K562 (cell line): ENCODE measurements around the gene EIF4E3. TPM values are rescaled to one million over a fixed set of nuclear protein-coding genes. Genes with fewer than 3 reads are reported as not detected.

ENCODE experiments used
- ATAC-seq: fragments of 200-7000 bp; cut with Tn5 transposase; 3 replicates; pipeline ENCODE4 v1.9.1; 2020; ENCODE audit warnings: moderate library complexity
- BruUV-seq: library from RNA; stranded (reverse); fragments of 400-500 nt; replicated peaks from 2 replicates; lab custom pipeline; 2021; lab: Mats Ljungman, UMichigan
- CTCF ChIA-PET: fragments of 300-600 bp; formaldehyde crosslinking; extraction: SDS; loops from one replicate; lab custom pipeline; 2021; ENCODE audit warnings: low intra/inter-chr PET ratio; lab: Yijun Ruan, JAX
- POLR2A ChIA-PET: fragments of 300-600, 350-650 bp; sonication (Branson Sonifier 250); formaldehyde crosslinking; extraction: SDS; loops from one replicate; lab custom pipeline; 2021; ENCODE audit warnings: antibody characterized with exemption, inconsistent platforms; lab: Yijun Ruan, JAX
- DNase-seq, 4 experiments: peaks; one replicate each; pipeline versions ENCODE4 v3.0.0 to v3.0.0-alpha.2; 2011 to 2018; ENCODE audit warnings: low spot score in 3 of 4, mixed read lengths in 3 of 4; ENCODE audit errors: extremely low read depth in 1 of 4
- FAIRE-seq: peaks from 2 replicates; lab custom pipeline; 2011; peaks lifted over from hg19 to GRCh38; lab: Jason Lieb, UNC
- H2AFZ ChIP-seq: 2 replicates; pipeline ENCODE4 v1.6.0; 2011; ENCODE audit warnings: low read depth, low read length, control low read depth, inconsistent platforms
- H3K27ac ChIP-seq: fragments of 200-600 bp; 3 replicates; pipeline ENCODE4 v1.8.0; 2011; ENCODE audit warnings: low read depth, mild to moderate bottlenecking, control low read depth, inconsistent platforms, low read length, moderate library complexity, mixed read lengths; ENCODE audit errors: extremely low read depth
- H3K27me3 ChIP-seq, 2 experiments: fragments of 300-600 bp in 1 of 2; 2 replicates in 1 of 2; 3 replicates in 1 of 2; pipeline versions ENCODE4 v1.6.0 to v1.8.0; 2011; ENCODE audit warnings: inconsistent platforms in 2 of 2, low read length in 2 of 2, mild to moderate bottlenecking in 1 of 2, mixed read lengths in 1 of 2, moderate library complexity in 1 of 2; ENCODE audit not compliant: control insufficient read depth in 2 of 2, insufficient read depth in 2 of 2
- H3K36me3 ChIP-seq: fragments of 300-600 bp; 3 replicates; pipeline ENCODE4 v1.8.0; 2011; ENCODE audit warnings: mild to moderate bottlenecking, low read length, inconsistent platforms; ENCODE audit not compliant: control insufficient read depth, insufficient read depth
- H3K4me1 ChIP-seq, 2 experiments: fragments of 200-600 bp in 1 of 2; replicated peaks in 1 of 2; 2 replicates in 1 of 2; 3 replicates in 1 of 2; pipeline versions ENCODE4 v1.5.1 to v1.8.0; 2011; ENCODE audit warnings: inconsistent platforms in 2 of 2, low read length in 2 of 2, mild to moderate bottlenecking in 1 of 2, mixed read lengths in 1 of 2, moderate library complexity in 1 of 2; ENCODE audit not compliant: control insufficient read depth in 2 of 2, insufficient read depth in 2 of 2
- H3K4me2 ChIP-seq: 2 replicates; pipeline ENCODE4 v1.6.1; 2011; ENCODE audit warnings: low read length, control low read depth, inconsistent platforms, mixed read lengths; ENCODE audit not compliant: insufficient read depth
- H3K4me3 ChIP-seq: fragments of 200-600 bp; sonication (generic), shearing (Covaris generic); 2 replicates; pipeline ENCODE4 v1.5.1; 2016; ENCODE audit warnings: control low read depth, inconsistent platforms
- H3K79me2 ChIP-seq: fragments of 200-600 bp; 3 replicates; pipeline ENCODE4 v1.8.0; 2011; ENCODE audit warnings: low read length, inconsistent platforms; ENCODE audit not compliant: control insufficient read depth, insufficient read depth
- H3K9ac ChIP-seq, 2 experiments: 2 replicates each; pipeline versions ENCODE4 v1.6.0 to v1.6.1; 2011; ENCODE audit warnings: low read depth in 2 of 2, low read length in 2 of 2, control low read depth in 1 of 2, inconsistent platforms in 1 of 2, mild to moderate bottlenecking in 1 of 2, mixed read lengths in 1 of 2; ENCODE audit not compliant: insufficient read depth in 1 of 2
- H3K9me1 ChIP-seq: one replicate; pipeline ENCODE4 v1.6.0; 2011; ENCODE audit warnings: inconsistent platforms, mild to moderate bottlenecking, low read length, moderate library complexity; ENCODE audit not compliant: control insufficient read depth, insufficient read depth
- H3K9me3 ChIP-seq: replicated peaks from 2 replicates; pipeline ENCODE4 v1.5.1; 2011; ENCODE audit warnings: low read depth, low read length, inconsistent platforms; ENCODE audit not compliant: control insufficient read depth, insufficient read depth
- H4K20me1 ChIP-seq: replicated peaks from 2 replicates; pipeline ENCODE4 v1.6.1; 2011; ENCODE audit warnings: low read length, inconsistent platforms, mixed read lengths; ENCODE audit not compliant: control insufficient read depth, insufficient read depth
- CAMTA2 ChIP-seq: fragments of 250-450 bp; sonication (Bioruptor Pico); conservative IDR thresholded peaks from 2 replicates; pipeline ENCODE4 v1.5.1; 2022
- FOXP1 ChIP-seq: sonication (generic); formaldehyde crosslinking; IDR thresholded peaks from 2 replicates; pipeline ENCODE4 v1.8.0; 2022; ENCODE audit warnings: mild to moderate bottlenecking, missing genetic modification reagents
- KDM2B ChIP-seq: fragments of 250-450 bp; sonication (Bioruptor Pico); IDR thresholded peaks from 2 replicates; pipeline ENCODE4 v1.8.0; 2021; ENCODE audit warnings: mild to moderate bottlenecking, moderate library complexity
- KDM5B ChIP-seq: fragments of 200-600 bp; sonication (generic); IDR thresholded peaks from 2 replicates; pipeline ENCODE4 v1.6.1; 2012; ENCODE audit warnings: low read depth, mild to moderate bottlenecking, moderate library complexity, low read length, control low read depth, inconsistent platforms; ENCODE audit not compliant: insufficient replicate concordance
- KLF16 ChIP-seq: IDR thresholded peaks from 2 replicates; pipeline ENCODE4 v1.6.1; 2016; ENCODE audit warnings: antibody characterized with exemption
- MYBL2 ChIP-seq, 2 experiments: fragments of 450-650 bp in 1 of 2; sonication (generic) in 1 of 2; formaldehyde crosslinking in 1 of 2; IDR thresholded peaks; 2 replicates each; pipeline versions ENCODE4 v1.6.1 to v1.8.1; 2017 to 2022; ENCODE audit warnings: borderline replicate concordance in 1 of 2, inconsistent platforms in 1 of 2, low read depth in 1 of 2, mild to moderate bottlenecking in 1 of 2, missing genetic modification reagents in 1 of 2, moderate library complexity in 1 of 2
- MYNN ChIP-seq, 2 experiments: sonication (generic); formaldehyde crosslinking in 1 of 2; IDR thresholded peaks; 2 replicates each; pipeline versions ENCODE4 v1.5.0 to v1.6.1; 2016 to 2020; ENCODE audit warnings: antibody characterized with exemption in 1 of 2, missing genetic modification reagents in 1 of 2
- PHF8 ChIP-seq: fragments of 200-600 bp; sonication (generic); IDR thresholded peaks from 2 replicates; pipeline ENCODE4 v1.6.1; 2012; ENCODE audit warnings: mixed run types, mild to moderate bottlenecking, inconsistent platforms, low read length, moderate library complexity, borderline replicate concordance
- RBFOX2 ChIP-seq: fragments of 200-400 bp; formaldehyde crosslinking; IDR thresholded peaks from 2 replicates; pipeline ENCODE4 v1.6.1; 2017; ENCODE audit warnings: low read depth, mild to moderate bottlenecking, low read length, moderate library complexity
- SIX5 ChIP-seq, 2 experiments: IDR thresholded peaks; 2 replicates each; pipeline ENCODE4 v1.6.1; 2011; ENCODE audit warnings: low read length in 2 of 2, borderline replicate concordance in 1 of 2, low read depth in 1 of 2, mild to moderate bottlenecking in 1 of 2, moderate library complexity in 1 of 2; ENCODE audit not compliant: insufficient read depth in 1 of 2
- SNRNP70 ChIP-seq: fragments of 200-400 bp; formaldehyde crosslinking; optimal IDR thresholded peaks from 2 replicates; pipeline ENCODE3; 2017; ENCODE audit warnings: low read depth, low read length
- SOX6 ChIP-seq: fragments of 450-650 bp; IDR thresholded peaks from 2 replicates; pipeline ENCODE4 v1.6.1; 2014; ENCODE audit warnings: mild to moderate bottlenecking
- TEAD2 ChIP-seq: fragments of 450-650 bp; IDR thresholded peaks from 2 replicates; pipeline ENCODE4 v1.6.1; 2016; ENCODE audit warnings: missing genetic modification characterization, control low read depth, missing compliant biosample characterization
- ZNF12 ChIP-seq: sonication (generic); formaldehyde crosslinking; IDR thresholded peaks from 2 replicates; pipeline ENCODE4 v1.4.0; 2020; ENCODE audit warnings: mild to moderate bottlenecking, missing genetic modification reagents
- ZNF134 ChIP-seq: fragments of 250-450 bp; sonication (Bioruptor Pico); conservative IDR thresholded peaks from 2 replicates; pipeline ENCODE4 v1.4.0; 2020
- ZNF449 ChIP-seq: fragments of 250-450 bp; sonication (Bioruptor Pico); IDR thresholded peaks from 2 replicates; pipeline ENCODE4 v1.8.0; 2022; ENCODE audit warnings: moderate library complexity, mild to moderate bottlenecking, inconsistent platforms
- WGBS: fragments of 100-300 bp; shearing (Covaris generic); methylation state at CpG from one replicate; pipeline ENCODE4 v1.1.6; 2016; ENCODE audit warnings: low coverage, mixed read lengths; ENCODE audit not compliant: insufficient coverage; ENCODE audit errors: missing lambda C conversion rate; 5-methylcytosine and 5-hydroxymethylcytosine counted together
- in situ Hi-C: fragments of 300-500 bp; cut with MboI; formaldehyde crosslinking; loops from 4 replicates; pipeline ENCODE4 v1.15.0; 2018; ENCODE audit warnings: inconsistent platforms, mixed read lengths
- intact Hi-C: fragments of 100-400 bp; cut with micrococcal nuclease; formaldehyde crosslinking; loops from 2 replicates; pipeline ENCODE4 v1.14.2; 2022
- polyA plus RNA-seq, 8 experiments: library from polyadenylated mRNA; depleted of rRNA in 4 of 8; stranded (reverse) in 5 of 8; unstranded in 3 of 8; fragments of >200 nt; fragmentation: Nextera tagmentation in 2 of 8; fragmentation: Illumina TruSeq in 1 of 8; extraction: Ambion mirVana in 2 of 8; extraction: Trizol in 1 of 8; gene quantifications; 2 replicates each; pipeline versions ENCODE4 v1.2.1 to v1.2.3, GENCODE V29; 2011 to 2014; ENCODE audit warnings: inconsistent platforms in 1 of 8, missing spikeins in 1 of 8
- total RNA-seq, 7 experiments: library from RNA; depleted of rRNA in 6 of 7; stranded (reverse); fragments of >200 nt in 6 of 7; fragmentation: Illumina TruSeq in 2 of 7; extraction: Trizol in 2 of 7; gene quantifications; 2 replicates each; pipeline versions ENCODE4 v1.2.1 to v1.2.3, GENCODE V29; 2011 to 2021; ENCODE audit warnings: low replicate concordance in 1 of 7
- TF ChIP-seq, protein P1 (sequence below): fragments of 250-450 bp; sonication (Bioruptor Pico); IDR thresholded peaks from 2 replicates; pipeline ENCODE4 v1.5.0; 2021

Gene EIF4E3
- total and polyA plus RNA-seq, 9 of the 15 experiments (the other 6 are each of a cell fraction or from before 2014, with no cell fraction given) = 0.18 to 2.5 (median 1.1) TPM

DNA sequence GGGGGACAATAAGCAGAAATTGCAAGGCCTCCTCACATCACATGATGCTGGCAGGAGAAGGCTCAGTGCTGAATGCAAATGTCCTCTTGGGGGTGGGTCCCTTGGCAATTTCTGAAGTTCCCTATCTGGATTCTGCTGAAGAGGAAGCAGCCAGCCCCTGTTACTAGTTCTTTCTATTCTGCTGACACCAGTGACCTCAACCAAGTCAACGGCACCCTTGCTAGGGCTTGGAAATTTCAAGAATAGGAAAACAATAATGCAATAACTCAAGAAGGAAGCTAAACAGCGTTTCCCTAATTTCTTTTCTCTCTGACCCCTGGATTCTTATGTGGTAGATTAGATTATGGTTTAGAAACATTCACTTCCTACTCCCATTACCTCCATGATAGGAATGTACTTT lies 95.5 kb downstream of the EIF4E3 start (continued):
- TF ChIP-seq ZNF12 (CRISPR knock-in tag) = no peak
- no peak for TF ChIP-seq KDM5B
- no peak for TF ChIP-seq MYNN (IDR thresholded peaks at IDR 0.05)
- TF ChIP-seq MYNN (CRISPR knock-in tag; IDR thresholded peaks at IDR 0.05) = no peak
- no peak for TF ChIP-seq SIX5 (IDR thresholded peaks at IDR 0.05; ENCODE audit: borderline replicate concordance in 1 of 2, insufficient read depth in 1 of 2, low read depth in 1 of 2, low read length in 2 of 2)
- no peak for TF ChIP-seq KDM2B (CRISPR knock-in tag)
- TF ChIP-seq CAMTA2 = no peak
- TF ChIP-seq ZNF134 (CRISPR knock-in tag) = no peak
- TF ChIP-seq RBFOX2 = no peak
- no peak for TF ChIP-seq SOX6
- TF ChIP-seq FOXP1 = no peak

DNA sequence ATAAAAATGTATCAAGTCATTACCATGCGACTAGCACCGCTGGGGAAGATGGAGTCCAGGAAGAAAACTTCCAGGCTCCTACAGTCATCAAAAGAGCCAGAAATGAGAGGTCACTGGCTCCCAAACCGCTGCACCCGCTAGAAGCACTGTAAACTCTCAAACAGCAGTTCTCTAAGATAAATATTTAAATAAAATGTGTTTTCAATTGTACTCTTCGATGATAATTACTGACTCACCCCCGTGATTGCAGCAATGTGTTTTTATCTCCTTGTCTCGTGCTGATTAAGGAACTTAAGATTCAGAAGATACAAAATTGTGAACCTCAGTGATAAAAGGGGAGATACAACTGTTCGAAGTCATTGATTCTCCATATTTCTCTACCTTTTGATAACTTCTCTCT lies 95.9 kb downstream of the EIF4E3 start:
- TF ChIP-seq ZNF449 (no peak), MYBL2 (IDR thresholded peaks at IDR 0.05; ENCODE audit: low read depth) (no peak), MYBL2 (CRISPR knock-in tag; IDR thresholded peaks at IDR 0.05; ENCODE audit: borderline replicate concordance) (no peak), PHF8 (no peak), SNRNP70 (no peak), KLF16 (no peak), TEAD2 (no peak)
- TF ChIP-seq, protein P1, sequence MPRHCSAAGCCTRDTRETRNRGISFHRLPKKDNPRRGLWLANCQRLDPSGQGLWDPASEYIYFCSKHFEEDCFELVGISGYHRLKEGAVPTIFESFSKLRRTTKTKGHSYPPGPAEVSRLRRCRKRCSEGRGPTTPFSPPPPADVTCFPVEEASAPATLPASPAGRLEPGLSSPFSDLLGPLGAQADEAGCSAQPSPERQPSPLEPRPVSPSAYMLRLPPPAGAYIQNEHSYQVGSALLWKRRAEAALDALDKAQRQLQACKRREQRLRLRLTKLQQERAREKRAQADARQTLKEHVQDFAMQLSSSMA = no peak
- Histone ChIP-seq H3K4me1 (no peaks in the 10 kb centered on the region), H3K36me3 (no peaks in the 10 kb centered on the region), H3K27me3 (peaks cover 4 to 9% of the 10 kb centered on the region in 2 experiments; a peak in 4 of 5 replicates), H3K9me1 (no peaks in the 10 kb centered on the region), H2AFZ (no peak overlapping the region), H3K4me3 (no peak overlapping the region), H3K79me2 (no peaks in the 10 kb centered on the region), H4K20me1 (no peaks in the 10 kb centered on the region), H3K9me3 (no peaks in the 10 kb centered on the region), H3K4me2 (no peak overlapping the region), H3K9ac (no peak overlapping the region), H3K27ac (no peak overlapping the region)
- in situ Hi-C loops = no loop called here
- ATAC-seq (no peak), DNase-seq (no peak), FAIRE-seq (no peak)
- no TSS peak for BruUV-seq
- CTCF ChIA-PET = no interaction called here
- intact Hi-C loops = no loop called here
- POLR2A ChIA-PET = no interaction called here
- 0% methylated on average over 8 of the region's 8 CpGs for WGBS
